NCI-H1092 (cell line): ENCODE data around the gene NR2C1.
"Not testable (repeated sequence)": the region's sequence is repeated elsewhere in the genome, so short reads cannot be mapped to it uniquely, and the experiment has no call there.

Experiments
- DNase-seq: peaks from one replicate; lab custom pipeline; 2025; lab: John Stamatoyannopoulos, UW

NR2C1 gene

GRCh38 chr12:95072900-95073697 is at the start of gene NR2C1:
NR2C1 (minus strand) TSS chr12:95073618; CDS start chr12:95067384, 6,234 bp downstream.
- peak; percentile 86 for DNase-seq

GRCh38 chr12:95118788-95119179 is 45.4 kb upstream of the NR2C1 start:
- DNase-seq = no peak

GRCh38 chr12:95118138-95118787 is 44.8 kb upstream of the NR2C1 start:
- no peak for DNase-seq

GRCh38 chr12:95117178-95117599 is 43.8 kb upstream of the NR2C1 start:
- DNase-seq = peak; percentile 34

GRCh38 chr12:95116773-95117172 is 43.4 kb upstream of the NR2C1 start:
- DNase-seq = no peak

- DNase-seq = no peak
Measured at GRCh38 chr12:95116341-95116740, 42.9 kb upstream of the NR2C1 start.

GRCh38 chr12:95115641-95116040 is 42.2 kb upstream of the NR2C1 start:
- no peak for DNase-seq

GRCh38 chr12:95114766-95115405 is 41.5 kb upstream of the NR2C1 start:
- no peak for DNase-seq

GRCh38 chr12:95107362-95107761 is 33.9 kb upstream of the NR2C1 start:
- no peak for DNase-seq

- DNase-seq = no peak
Measured at GRCh38 chr12:95105540-95105939, 32.1 kb upstream of the NR2C1 start.

GRCh38 chr12:95104919-95105452 is 31.6 kb upstream of the NR2C1 start:
- DNase-seq = no peak

- DNase-seq = peak; percentile 28
Measured at GRCh38 chr12:95102916-95103671, 29.7 kb upstream of the NR2C1 start.

- DNase-seq = not testable (repeated sequence)
Measured at GRCh38 chr12:95101957-95102356, 28.5 kb upstream of the NR2C1 start.

- DNase-seq = no peak
Measured at GRCh38 chr12:95100264-95101190, 27.1 kb upstream of the NR2C1 start.

GRCh38 chr12:95099270-95099790 is 25.9 kb upstream of the NR2C1 start:
- DNase-seq = no peak

- DNase-seq = peak; percentile 2
Measured at GRCh38 chr12:95096852-95097251, 23.4 kb upstream of the NR2C1 start.

- no peak for DNase-seq
Measured at GRCh38 chr12:95096378-95096777, 23.0 kb upstream of the NR2C1 start.

GRCh38 chr12:95095866-95096265 is 22.4 kb upstream of the NR2C1 start:
- DNase-seq = not testable (repeated sequence)

GRCh38 chr12:95089462-95089861 is 16.0 kb upstream of the NR2C1 start:
- no peak for DNase-seq

GRCh38 chr12:95088379-95088778 is 15.0 kb upstream of the NR2C1 start:
- no peak for DNase-seq

- DNase-seq = no peak
Measured at GRCh38 chr12:95085612-95086011, 12.2 kb upstream of the NR2C1 start.
